ENCODE results near the gene FOXC1.

Gene FOXC1

DNA sequence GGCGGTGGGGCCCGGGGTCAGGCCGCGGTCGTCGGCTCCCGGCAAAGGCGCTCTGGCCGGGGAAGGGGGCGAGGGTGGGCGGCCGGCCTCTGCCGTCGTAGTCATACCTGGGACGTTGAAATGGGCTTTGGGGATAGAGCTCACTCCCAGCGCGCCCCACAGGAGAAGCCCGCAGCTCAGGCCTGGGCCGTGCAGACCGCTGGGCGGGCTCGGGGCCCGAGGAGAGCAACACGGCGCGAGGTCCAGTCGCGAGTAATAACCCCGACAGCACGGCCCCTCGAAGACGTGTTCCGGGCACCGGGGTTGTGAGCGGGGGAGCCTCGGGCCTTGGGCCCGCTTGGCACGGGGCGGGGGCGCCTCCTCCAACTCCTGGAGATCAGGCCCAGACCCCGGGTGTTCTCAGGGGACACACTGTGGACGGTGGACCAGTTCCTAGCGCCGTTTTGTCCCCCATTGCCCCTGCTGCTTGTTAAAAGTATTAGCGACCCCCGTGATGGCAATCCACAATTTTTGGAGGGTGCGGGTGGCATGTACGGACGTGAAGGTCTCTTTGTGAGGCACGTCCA is 10.9 kb downstream of the FOXC1 start:
- no peak overlapping the region for H3K4me3 Mint-ChIP-seq
- no peak overlapping the region for H3K27ac Mint-ChIP-seq
- H3K36me3 Mint-ChIP-seq, result peaks cover 11% of the 10 kb centered on the region
- H3K27me3 Mint-ChIP-seq, result peaks cover 40% of the 10 kb centered on the region
- H3K9me3 Mint-ChIP-seq, result no peaks in the 10 kb centered on the region
- peaks cover 7% of the 10 kb centered on the region for H3K4me1 Mint-ChIP-seq

- Mint-ChIP-seq H3K27me3 (peaks cover 38% of the 10 kb centered on the region), H3K4me3 (no peak overlapping the region), H3K36me3 (peaks cover 11% of the 10 kb centered on the region), H3K27ac (no peak overlapping the region), H3K4me1 (peaks cover 12% of the 10 kb centered on the region), H3K9me3 (no peaks in the 10 kb centered on the region)
Observed at GRCh38 chr6:1621070-1621701, 11.5 kb downstream of the FOXC1 start.

DNA sequence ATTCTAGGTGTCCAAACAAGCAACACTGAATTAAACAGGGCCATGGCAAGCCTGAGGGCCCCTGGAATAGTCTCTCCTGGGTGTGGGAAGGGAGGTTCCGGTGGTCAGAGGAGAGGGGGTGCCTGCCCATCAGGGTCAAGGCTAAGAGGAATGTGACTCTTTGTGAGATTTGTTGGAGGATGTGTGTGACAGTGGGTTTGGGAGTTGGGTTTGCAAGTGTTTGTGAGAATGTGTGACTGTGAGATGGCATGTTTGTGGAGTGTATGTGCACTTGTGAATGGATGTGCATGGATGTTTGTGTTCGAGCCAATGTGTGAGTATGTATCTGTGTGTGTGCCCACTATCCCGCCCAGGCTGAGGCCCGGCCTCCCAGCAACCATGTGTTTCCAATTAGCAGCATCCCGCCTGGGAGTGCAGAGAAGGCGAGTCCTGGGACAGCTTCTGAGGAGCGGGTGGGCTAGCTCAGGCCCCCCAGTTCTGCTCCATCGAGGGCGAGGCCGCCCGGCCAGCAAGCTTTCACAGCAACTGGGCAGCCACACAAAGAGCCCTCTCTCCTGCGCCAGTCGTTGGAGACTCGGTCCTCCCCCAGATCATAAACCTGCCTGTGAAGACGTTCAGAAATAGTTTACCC is 12.6 kb downstream of the FOXC1 start:
- Mint-ChIP-seq H3K36me3 (peaks cover 11% of the 10 kb centered on the region), H3K27ac (no peak overlapping the region), H3K4me1 (peaks cover 15% of the 10 kb centered on the region), H3K9me3 (no peaks in the 10 kb centered on the region), H3K4me3 (no peak overlapping the region), H3K27me3 (peaks cover 44% of the 10 kb centered on the region)

DNA sequence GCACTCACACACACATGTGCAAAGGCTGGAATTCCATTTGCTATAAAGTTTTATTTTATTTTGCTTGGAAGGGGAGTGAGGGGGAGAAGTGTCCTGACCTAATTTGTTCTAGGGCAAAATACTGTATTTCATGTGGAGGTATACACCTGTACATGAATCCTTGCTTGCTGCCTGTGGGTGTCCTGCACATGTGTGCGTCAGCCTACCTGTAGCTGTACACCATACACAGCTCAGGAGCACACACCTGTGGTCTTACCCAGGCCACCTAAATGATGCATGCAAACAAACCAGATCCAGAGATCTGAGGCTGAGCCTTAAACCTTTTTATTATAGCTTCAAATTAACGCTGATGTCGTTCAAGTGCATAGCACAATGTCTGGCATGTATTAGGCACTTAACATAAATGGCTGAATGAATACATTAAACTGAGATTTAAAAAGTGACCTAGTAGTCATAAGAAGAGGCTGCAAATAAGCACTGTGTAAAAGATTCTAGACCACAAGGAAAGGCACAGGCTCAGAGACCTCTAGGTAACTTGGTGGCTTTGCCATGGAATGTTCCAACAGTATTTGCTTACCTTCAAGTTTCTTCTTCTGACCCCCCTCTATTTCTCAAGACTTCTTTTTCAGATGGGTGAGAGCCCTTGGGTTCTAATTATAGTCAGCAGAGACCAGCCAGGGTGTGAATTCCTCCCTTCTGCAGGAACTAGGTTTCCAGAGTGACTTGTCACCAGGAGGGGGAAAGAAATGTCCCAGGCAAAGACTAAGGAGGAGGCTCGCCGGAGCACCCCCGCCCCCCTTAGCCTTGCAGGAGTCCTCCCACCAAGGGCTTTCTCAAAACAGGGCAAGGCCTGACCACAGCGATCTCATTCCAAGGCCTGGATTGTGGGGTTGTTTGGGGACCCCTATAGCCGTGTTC is 13.4 kb downstream of the FOXC1 start:
- Mint-ChIP-seq H3K27ac (no peak overlapping the region), H3K27me3 (peaks cover 42% of the 10 kb centered on the region), H3K4me3 (peak overlapping the region; percentile 17), H3K9me3 (no peaks in the 10 kb centered on the region), H3K36me3 (peaks cover 11% of the 10 kb centered on the region), H3K4me1 (peaks cover 15% of the 10 kb centered on the region)

GRCh38 chr6:1623769-1624057 is 14.0 kb downstream of the FOXC1 start:
- no peak overlapping the region for H3K27ac Mint-ChIP-seq
- peaks cover 15% of the 10 kb centered on the region for H3K4me1 Mint-ChIP-seq
- H3K4me3 Mint-ChIP-seq, result peak overlapping the region; percentile 17
- peaks cover 12% of the 10 kb centered on the region for H3K36me3 Mint-ChIP-seq
- peaks cover 43% of the 10 kb centered on the region for H3K27me3 Mint-ChIP-seq
- H3K9me3 Mint-ChIP-seq, result no peaks in the 10 kb centered on the region

- H3K27ac Mint-ChIP-seq, result no peak overlapping the region
- no peaks in the 10 kb centered on the region for H3K9me3 Mint-ChIP-seq
- H3K4me3 Mint-ChIP-seq, result no peak overlapping the region
- H3K36me3 Mint-ChIP-seq, result peaks cover 12% of the 10 kb centered on the region
- H3K27me3 Mint-ChIP-seq, result peaks cover 47% of the 10 kb centered on the region
- peaks cover 15% of the 10 kb centered on the region for H3K4me1 Mint-ChIP-seq
Observed at GRCh38 chr6:1624058-1624850, 14.5 kb downstream of the FOXC1 start.

GRCh38 chr6:1624851-1625781 is 15.4 kb downstream of the FOXC1 start:
- peaks cover 12% of the 10 kb centered on the region for H3K36me3 Mint-ChIP-seq
- peaks cover 15% of the 10 kb centered on the region for H3K4me1 Mint-ChIP-seq
- H3K27me3 Mint-ChIP-seq, result peaks cover 47% of the 10 kb centered on the region
- no peaks in the 10 kb centered on the region for H3K9me3 Mint-ChIP-seq
- no peak overlapping the region for H3K27ac Mint-ChIP-seq
- peak overlapping the region; percentile 83 for H3K4me3 Mint-ChIP-seq

DNA sequence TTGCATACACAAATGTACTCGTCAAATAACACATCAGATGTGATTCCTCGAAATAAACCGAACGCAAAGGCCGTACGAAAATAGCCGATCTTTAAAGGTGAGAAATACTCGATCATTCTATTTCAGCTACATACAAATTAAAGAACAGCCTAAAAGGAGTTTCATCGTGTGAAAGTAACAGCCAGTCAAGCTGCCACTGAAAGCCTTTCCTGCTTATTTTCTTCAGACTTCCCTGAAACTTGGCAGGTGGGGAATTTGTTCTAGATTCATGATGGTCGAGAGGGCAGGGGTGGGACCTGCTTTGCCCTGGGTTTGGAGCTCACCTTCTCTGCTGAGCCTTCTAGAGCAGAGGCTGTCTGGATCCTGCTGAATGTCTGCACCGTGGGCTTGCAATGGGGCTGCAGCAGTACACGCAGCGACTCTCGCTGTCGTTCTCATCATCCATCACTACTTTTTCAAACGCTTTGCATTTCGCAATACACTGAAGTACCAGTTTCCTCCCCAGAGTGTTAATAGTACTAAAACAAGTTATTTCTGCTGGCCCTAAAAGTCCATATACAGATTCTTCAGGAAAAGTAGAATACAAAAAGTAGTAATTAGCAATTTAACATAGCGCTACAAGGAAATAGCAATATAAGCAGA is 16.2 kb downstream of the FOXC1 start:
- Mint-ChIP-seq H3K9me3 (no peaks in the 10 kb centered on the region), H3K4me3 (peak overlapping the region; percentile 83), H3K27ac (no peak overlapping the region), H3K36me3 (peaks cover 12% of the 10 kb centered on the region), H3K4me1 (peaks cover 15% of the 10 kb centered on the region), H3K27me3 (peaks cover 47% of the 10 kb centered on the region)

DNA sequence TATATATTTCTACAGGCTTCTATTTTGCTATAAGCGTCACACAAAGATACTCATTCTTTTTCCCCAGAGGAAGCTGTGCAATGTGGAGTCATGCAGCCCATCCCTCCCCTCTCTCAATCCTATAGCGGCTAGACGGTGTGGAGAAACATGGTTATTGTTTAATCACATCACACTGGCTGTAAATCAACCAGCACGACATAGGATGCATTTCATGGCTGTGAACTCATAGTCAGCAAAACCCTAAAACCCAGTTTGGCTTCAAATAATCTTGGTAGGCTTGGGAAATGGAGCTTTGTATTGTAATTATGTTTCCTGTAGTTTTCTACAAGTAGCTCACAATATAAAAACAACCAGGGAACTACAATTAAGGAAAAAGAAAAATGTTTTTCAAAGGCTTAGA is 16.8 kb downstream of the FOXC1 start:
- H3K27me3 Mint-ChIP-seq, result peaks cover 47% of the 10 kb centered on the region
- H3K4me1 Mint-ChIP-seq, result peaks cover 15% of the 10 kb centered on the region
- H3K9me3 Mint-ChIP-seq, result no peaks in the 10 kb centered on the region
- no peak overlapping the region for H3K27ac Mint-ChIP-seq
- peaks cover 12% of the 10 kb centered on the region for H3K36me3 Mint-ChIP-seq
- peak overlapping the region; percentile 57 for H3K4me3 Mint-ChIP-seq

DNA sequence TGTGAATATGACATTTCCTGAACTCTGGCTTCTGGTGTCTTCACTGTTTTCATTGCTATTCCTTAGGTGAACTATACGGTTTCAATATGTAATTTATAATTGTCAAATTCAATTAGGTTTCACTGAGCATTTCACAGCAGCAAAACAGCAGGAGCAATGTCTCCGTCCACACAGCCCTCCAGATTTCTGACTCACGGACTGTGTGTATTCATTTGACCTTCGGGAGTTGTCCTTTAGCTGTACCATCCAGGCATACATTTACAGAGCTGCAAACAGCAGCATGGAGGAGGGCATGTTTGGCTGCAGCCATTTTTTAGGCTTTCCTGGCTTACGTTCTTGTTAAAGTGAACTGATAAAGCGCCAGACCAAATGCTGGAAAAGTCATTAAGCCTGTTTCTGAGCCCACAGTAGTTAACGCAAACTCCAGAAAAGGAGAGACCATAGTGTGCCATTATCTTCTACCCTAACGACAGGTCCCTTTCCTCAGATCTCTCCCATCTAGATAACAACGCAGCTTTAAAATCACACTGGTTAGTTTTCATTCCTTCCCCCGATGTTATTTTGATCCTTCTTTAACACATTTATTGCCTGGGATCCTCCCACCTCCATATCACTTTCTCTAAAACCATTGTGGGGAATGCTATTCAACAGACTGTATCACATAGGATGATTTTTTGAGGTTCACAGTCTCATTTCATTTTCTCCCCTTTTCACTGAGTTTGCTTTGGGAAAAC is 18.3 kb downstream of the FOXC1 start:
- Mint-ChIP-seq H3K4me1 (peaks cover 15% of the 10 kb centered on the region), H3K27me3 (peaks cover 37% of the 10 kb centered on the region), H3K27ac (no peak overlapping the region), H3K4me3 (no peak overlapping the region), H3K9me3 (no peaks in the 10 kb centered on the region), H3K36me3 (peaks cover 8% of the 10 kb centered on the region)

GRCh38 chr6:1629316-1629715 is 19.6 kb downstream of the FOXC1 start:
- H3K27ac Mint-ChIP-seq, result no peak overlapping the region
- H3K4me1 Mint-ChIP-seq, result peaks cover 15% of the 10 kb centered on the region
- H3K9me3 Mint-ChIP-seq, result no peaks in the 10 kb centered on the region
- H3K4me3 Mint-ChIP-seq, result no peak overlapping the region
- H3K27me3 Mint-ChIP-seq, result peaks cover 34% of the 10 kb centered on the region
- peaks cover 7% of the 10 kb centered on the region for H3K36me3 Mint-ChIP-seq

DNA sequence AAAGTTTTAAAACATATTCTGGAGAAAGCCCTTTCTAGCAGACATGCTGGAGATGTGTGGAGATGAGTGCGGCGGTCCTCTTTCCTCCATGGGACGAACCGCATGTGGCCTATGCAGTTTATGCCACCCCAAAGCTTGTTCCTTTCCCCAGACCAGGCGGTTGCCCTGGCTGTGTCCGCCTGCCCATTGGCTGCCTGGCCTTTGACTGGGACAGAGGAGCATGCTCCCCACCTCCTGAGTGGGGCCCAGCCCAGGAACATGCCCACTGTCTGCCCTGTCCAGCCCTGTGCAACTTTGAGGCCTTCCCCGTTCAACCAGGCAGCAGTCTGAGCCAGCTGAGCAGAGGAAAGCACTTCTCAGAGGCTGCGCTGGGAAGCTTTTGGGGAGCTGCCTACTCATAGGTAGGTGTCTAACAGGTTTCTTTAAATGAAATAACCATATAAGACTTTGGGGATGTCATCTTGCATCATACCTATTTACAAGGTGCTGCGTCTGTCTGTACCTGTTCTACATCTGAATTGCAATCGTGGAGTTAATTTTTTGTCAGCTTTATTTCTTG is 20.6 kb downstream of the FOXC1 start:
- Mint-ChIP-seq H3K9me3 (no peaks in the 10 kb centered on the region), H3K27me3 (peaks cover 30% of the 10 kb centered on the region), H3K27ac (no peak overlapping the region), H3K4me1 (peaks cover 11% of the 10 kb centered on the region), H3K4me3 (no peak overlapping the region), H3K36me3 (peaks cover 11% of the 10 kb centered on the region)

GRCh38 chr6:1630771-1631217 is 21.1 kb downstream of the FOXC1 start:
- no peaks in the 10 kb centered on the region for H3K9me3 Mint-ChIP-seq
- peaks cover 11% of the 10 kb centered on the region for H3K36me3 Mint-ChIP-seq
- H3K4me1 Mint-ChIP-seq, result peaks cover 7% of the 10 kb centered on the region
- peaks cover 27% of the 10 kb centered on the region for H3K27me3 Mint-ChIP-seq
- H3K4me3 Mint-ChIP-seq, result no peak overlapping the region
- no peak overlapping the region for H3K27ac Mint-ChIP-seq

Data from activated naive CD4-positive, alpha-beta T cell treated with anti-CD3 and anti-CD28 coated beads, Interleukin-2, amount 50 U/mL, for 24 hours (primary cell).